Upper lobe of right lung (tissue), 1 donor: ENCODE measurements around the gene ANKS1A. TPM values are rescaled to one million over a fixed set of nuclear protein-coding genes. Genes with fewer than 3 reads are reported as not detected.

ENCODE experiments used
- ATAC-seq: fragments of 200-7000 bp; cut with Tn5 transposase; one replicate; pipeline ENCODE4 v1.9.1; 2020; ENCODE audit warnings: mild to moderate bottlenecking, moderate library complexity
- DNase-seq: peaks from one replicate; pipeline ENCODE4 v3.0.0-alpha.2; 2020
- H3K27ac ChIP-seq: fragments of 200-600 bp; one replicate; pipeline ENCODE4 v1.8.0; 2022
- H3K27me3 ChIP-seq: fragments of 200-600 bp; one replicate; pipeline ENCODE4 v1.8.0; 2022; ENCODE audit warnings: mild to moderate bottlenecking
- H3K36me3 ChIP-seq: fragments of 200-600 bp; one replicate; pipeline ENCODE4 v1.8.0; 2022
- H3K4me1 ChIP-seq: fragments of 200-600 bp; one replicate; pipeline ENCODE4 v1.8.0; 2022
- H3K4me3 ChIP-seq: fragments of 200-600 bp; one replicate; pipeline ENCODE4 v1.8.0; 2022; ENCODE audit warnings: mild to moderate bottlenecking
- H3K9me3 ChIP-seq: fragments of 200-600 bp; one replicate; pipeline ENCODE4 v1.8.0; 2022
- CTCF ChIP-seq: fragments of 200-600 bp; IDR thresholded peaks from one replicate; pipeline ENCODE4 v1.8.0; 2022; ENCODE audit warnings: antibody characterized with exemption
- intact Hi-C: fragments of 100-400 bp; cut with DNase I; formaldehyde crosslinking; loops from one replicate; pipeline ENCODE4 v1.11.0; 2022
- total RNA-seq: library from RNA; stranded (reverse); fragmentation: NEBNext Ultra II Directional; extraction: Animal tissue kit (Norgen Biotek cat#: 25700); gene quantifications from one replicate; pipeline ENCODE4 v1.2.1, GENCODE V29; 2021
- donor health status: DM: no; HTN: yes; CAD: no; lungs with severe emphysema.

The ANKS1A gene
- total RNA-seq, 1 donor from 2014 or later = 59.0 TPM

- no peaks in the 10 kb centered on the region for H3K9me3 ChIP-seq
- peak overlapping the region; percentile 17 for H3K27ac ChIP-seq
- no peak for TF ChIP-seq CTCF
- intact Hi-C loops = no loop called here
- H3K4me3 ChIP-seq = no peak overlapping the region
- ATAC-seq (no peak), DNase-seq (peak; percentile 59)
- H3K27me3 ChIP-seq = no peaks in the 10 kb centered on the region
- H3K36me3 ChIP-seq = peaks cover 85% of the 10 kb centered on the region
- peaks cover 24% of the 10 kb centered on the region for H3K4me1 ChIP-seq
Measured at GRCh38 chr6:35087361-35088280, 198.6 kb downstream of the ANKS1A start.

- H3K4me1 ChIP-seq = peaks cover 33% of the 10 kb centered on the region
- DNase-seq (peak; percentile 63), ATAC-seq (no peak)
- intact Hi-C loops = no loop called here
- no peak overlapping the region for H3K4me3 ChIP-seq
- H3K27ac ChIP-seq = peak overlapping the region; percentile 55
- peak; percentile 14 for TF ChIP-seq CTCF
- no peaks in the 10 kb centered on the region for H3K27me3 ChIP-seq
- H3K9me3 ChIP-seq = no peaks in the 10 kb centered on the region
- peaks cover 76% of the 10 kb centered on the region for H3K36me3 ChIP-seq
Measured at GRCh38 chr6:35088281-35089215, 199.5 kb downstream of the ANKS1A start.

GRCh38 chr6:35089216-35089934 lies 200.3 kb downstream of the ANKS1A start:
- Histone ChIP-seq H3K4me1 (peaks cover 38% of the 10 kb centered on the region), H3K27ac (peak overlapping the region; percentile 55)

GRCh38 chr6:35089935-35090505 lies 201.0 kb downstream of the ANKS1A start:
- Histone ChIP-seq H3K27ac (no peak overlapping the region), H3K36me3 (peaks cover 61% of the 10 kb centered on the region), H3K9me3 (no peaks in the 10 kb centered on the region), H3K27me3 (no peaks in the 10 kb centered on the region), H3K4me1 (peaks cover 38% of the 10 kb centered on the region), H3K4me3 (no peak overlapping the region)
- peak; percentile 42 for DNase-seq
- ATAC-seq = no peak
- TF ChIP-seq CTCF = no peak
- intact Hi-C loops = no loop called here

More at GRCh38 chr6:35089216-35089934, 200.3 kb downstream of the ANKS1A start:
- DNase-seq (peak; percentile 44), ATAC-seq (no peak)
- Histone ChIP-seq H3K27me3 (no peaks in the 10 kb centered on the region), H3K4me3 (no peak overlapping the region), H3K36me3 (peaks cover 67% of the 10 kb centered on the region), H3K9me3 (no peaks in the 10 kb centered on the region)
- intact Hi-C loops = no loop called here
- TF ChIP-seq CTCF = no peak

- no peak for ATAC-seq
- Histone ChIP-seq H3K4me3 (no peak overlapping the region), H3K36me3 (peaks cover 54% of the 10 kb centered on the region), H3K27ac (no peak overlapping the region), H3K4me1 (peaks cover 40% of the 10 kb centered on the region), H3K9me3 (no peaks in the 10 kb centered on the region), H3K27me3 (no peaks in the 10 kb centered on the region)
- intact Hi-C loops = no loop called here
- TF ChIP-seq CTCF = no peak
- peak; percentile 55 for DNase-seq
Measured at GRCh38 chr6:35090734-35091133, 201.7 kb downstream of the ANKS1A start.
